Activated T-cell treated with anti-CD3 and anti-CD28 coated beads, Interleukin-2, amount 50 U/mL, for 24 hours (primary cell): ENCODE data around the gene ASPHD2.
A peak's percentile ranks its signal among the peaks of the same experiment; 100 is the strongest.

ENCODE experiments used
- DNase-seq: peaks from one replicate; pipeline ENCODE4 v3.0.0-alpha.2; 2020
- H3K27ac Mint-ChIP-seq: 2 replicates; pipeline ENCODE4 v1.8.0; 2020; ENCODE audit warnings: mild to moderate bottlenecking, mixed read lengths
- H3K27me3 Mint-ChIP-seq: 2 replicates; pipeline ENCODE4 v1.8.0; 2020; ENCODE audit warnings: mixed read lengths
- H3K36me3 Mint-ChIP-seq: 2 replicates; pipeline ENCODE4 v1.8.0; 2020; ENCODE audit warnings: low read depth, mixed read lengths
- H3K4me1 Mint-ChIP-seq: 2 replicates; pipeline ENCODE4 v1.8.0; 2020; ENCODE audit warnings: low read depth, mixed read lengths
- H3K4me3 Mint-ChIP-seq: 2 replicates; pipeline ENCODE4 v1.8.0; 2020; ENCODE audit warnings: mild to moderate bottlenecking, moderate library complexity, mixed read lengths
- H3K9me3 Mint-ChIP-seq: 2 replicates; pipeline ENCODE4 v1.8.0; 2020; ENCODE audit warnings: mixed read lengths

ASPHD2 gene, protein sequence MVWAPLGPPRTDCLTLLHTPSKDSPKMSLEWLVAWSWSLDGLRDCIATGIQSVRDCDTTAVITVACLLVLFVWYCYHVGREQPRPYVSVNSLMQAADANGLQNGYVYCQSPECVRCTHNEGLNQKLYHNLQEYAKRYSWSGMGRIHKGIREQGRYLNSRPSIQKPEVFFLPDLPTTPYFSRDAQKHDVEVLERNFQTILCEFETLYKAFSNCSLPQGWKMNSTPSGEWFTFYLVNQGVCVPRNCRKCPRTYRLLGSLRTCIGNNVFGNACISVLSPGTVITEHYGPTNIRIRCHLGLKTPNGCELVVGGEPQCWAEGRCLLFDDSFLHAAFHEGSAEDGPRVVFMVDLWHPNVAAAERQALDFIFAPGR

DNA sequence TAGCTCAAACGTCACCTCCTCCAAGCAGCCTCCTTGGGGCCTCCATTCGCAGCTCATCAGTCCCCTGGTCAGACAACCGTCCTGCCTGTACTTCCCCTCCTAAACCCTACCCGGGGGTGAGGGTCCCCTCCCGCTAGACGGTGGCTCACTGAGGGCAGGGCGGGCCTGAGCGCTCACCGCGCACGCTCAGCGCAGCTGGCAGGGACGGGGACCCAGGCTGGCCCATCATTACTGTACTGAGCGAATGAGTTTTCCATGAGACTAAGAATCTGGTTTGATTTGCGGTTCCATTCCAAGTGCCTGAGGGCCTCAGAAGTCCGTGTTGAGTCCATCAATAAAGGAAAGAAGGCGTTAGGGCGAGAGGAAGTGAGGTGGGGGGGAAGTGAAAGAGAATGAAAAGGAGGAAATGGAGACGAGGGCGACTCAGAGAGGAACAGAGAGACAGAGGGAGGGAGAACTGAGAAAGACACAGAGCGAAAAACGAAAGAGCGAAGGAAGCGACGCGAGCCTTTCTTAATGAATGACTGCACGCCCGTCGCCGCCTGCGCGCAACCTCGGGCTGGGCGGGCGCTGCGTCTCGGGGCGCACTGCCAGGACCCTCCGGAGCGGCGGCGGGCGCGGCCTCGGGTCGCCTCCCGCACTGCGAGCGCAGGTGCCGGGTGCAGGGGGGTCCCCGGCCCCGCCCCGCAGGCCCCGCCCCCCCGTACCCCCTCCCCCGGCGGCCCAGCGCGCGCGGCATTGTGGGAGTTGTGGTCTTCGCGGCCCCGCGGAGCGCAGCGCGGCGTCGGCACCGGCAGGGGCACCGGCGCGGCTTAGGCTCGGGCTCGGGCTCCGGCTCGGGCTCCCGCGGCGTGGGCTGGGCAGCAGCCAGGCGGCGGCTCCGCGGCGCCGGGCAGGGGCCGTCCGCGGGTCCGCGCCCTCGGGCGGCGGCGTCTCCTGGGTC is at the start of gene ASPHD2:
ASPHD2 (plus strand) TSS at position 746 of the 943 bp plus-strand sequence. CDS start 4,356 bp downstream, outside the sequence.
- DNase-seq, result peak; percentile 89
- peaks cover under 1% of the 10 kb centered on the region for H3K9me3 Mint-ChIP-seq
- peak within 1 kb of the TSS; percentile 99 for H3K27ac Mint-ChIP-seq
- H3K4me1 Mint-ChIP-seq, result peaks cover 49% of the 10 kb centered on the region
- H3K27me3 Mint-ChIP-seq, result peaks cover 5% of the 10 kb centered on the region
- H3K36me3 Mint-ChIP-seq, result peaks cover 20% of the 10 kb centered on the region
- H3K4me3 Mint-ChIP-seq, result peak within 1 kb of the TSS; percentile 91

DNA sequence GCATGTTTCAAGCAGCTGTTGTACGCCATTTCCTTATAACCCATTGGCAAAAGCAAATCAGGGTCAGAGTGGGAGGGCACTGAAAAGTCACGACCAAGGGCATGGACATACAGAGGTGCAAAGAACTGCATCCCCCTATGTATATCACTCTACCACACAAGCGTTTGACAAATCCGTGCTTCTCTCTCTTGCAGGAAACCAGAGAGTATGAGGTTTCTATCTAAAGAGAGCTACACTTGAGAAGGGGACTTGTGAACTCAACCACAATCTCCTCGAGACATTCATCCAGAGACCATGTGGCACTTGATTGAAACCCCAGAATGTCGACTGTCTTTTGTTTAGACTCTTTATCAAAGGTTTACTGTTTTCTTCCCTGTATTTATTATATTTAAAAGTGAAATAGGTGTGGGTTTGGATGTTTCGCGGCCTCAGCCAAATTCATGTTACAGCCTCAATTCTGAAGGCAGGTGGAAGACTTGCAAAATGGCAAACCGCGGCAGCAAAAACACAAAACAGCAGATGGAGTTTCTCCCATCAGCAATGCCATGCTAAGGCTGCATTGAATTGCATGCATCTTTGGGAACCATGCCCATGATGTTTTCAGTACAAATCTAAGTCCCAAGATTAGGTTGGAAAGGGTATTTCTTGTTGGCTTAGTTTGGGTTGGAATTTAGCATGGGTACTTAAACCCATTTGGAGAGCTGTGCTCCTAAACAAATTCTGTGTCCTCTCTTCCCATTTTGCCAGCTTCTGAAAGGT is 48.8 kb upstream of the ASPHD2 start:
- Mint-ChIP-seq H3K27me3 (peaks cover 73% of the 10 kb centered on the region), H3K36me3 (no peaks in the 10 kb centered on the region), H3K27ac (no peak overlapping the region), H3K4me3 (no peak overlapping the region), H3K4me1 (peaks cover 7% of the 10 kb centered on the region), H3K9me3 (no peaks in the 10 kb centered on the region)
- DNase-seq, result no peak

DNA sequence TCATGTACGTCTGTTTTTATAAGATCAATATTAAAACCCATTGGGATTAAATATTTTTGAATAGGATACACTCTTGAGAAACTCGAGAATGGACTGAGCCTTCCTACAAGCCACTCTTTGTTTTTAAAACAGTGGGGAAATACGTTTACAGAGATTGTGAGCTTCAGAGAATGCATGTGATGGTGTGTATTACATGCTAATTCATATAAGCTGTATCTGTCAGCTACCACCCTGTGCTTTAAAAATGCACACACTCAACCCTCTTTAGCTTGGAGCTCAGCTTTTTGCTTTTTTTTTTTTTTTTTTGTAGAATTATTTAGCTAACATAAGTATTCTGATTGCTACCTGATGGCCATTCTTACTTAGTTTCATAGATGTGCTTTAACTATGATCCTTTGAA is 46.3 kb upstream of the ASPHD2 start:
- H3K27ac Mint-ChIP-seq, result no peak overlapping the region
- peaks cover 68% of the 10 kb centered on the region for H3K27me3 Mint-ChIP-seq
- no peaks in the 10 kb centered on the region for H3K9me3 Mint-ChIP-seq

DNA sequence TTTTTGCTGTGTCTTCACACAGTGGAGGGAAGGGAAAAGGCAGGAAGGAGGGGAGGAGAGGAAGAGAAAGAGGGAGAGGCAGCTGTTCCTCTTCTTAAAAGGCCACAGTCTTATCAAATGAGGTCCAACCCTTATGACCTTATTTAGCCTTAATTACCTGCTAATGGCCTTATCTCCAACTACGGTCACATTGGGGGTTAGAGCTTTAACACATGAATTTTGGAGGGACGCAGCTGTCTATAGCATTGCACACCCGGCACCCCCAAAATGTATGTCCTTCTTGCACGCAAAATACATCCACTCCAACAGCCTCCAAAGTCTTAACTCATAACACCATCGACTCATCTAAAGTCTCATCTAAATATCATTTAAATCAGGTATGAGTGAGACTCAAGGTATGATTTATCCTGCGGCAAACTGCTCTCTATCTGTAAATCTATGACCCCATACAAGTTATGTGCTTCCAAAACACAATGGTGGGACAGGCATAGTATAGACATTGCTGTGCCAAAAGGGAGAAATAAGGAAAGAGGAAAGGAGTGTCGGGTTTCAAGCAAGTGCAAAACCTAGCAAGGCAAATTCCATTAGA is 45.0 kb upstream of the ASPHD2 start:
- Mint-ChIP-seq H3K27me3 (peaks cover 69% of the 10 kb centered on the region), H3K27ac (no peak overlapping the region)
- no peak for DNase-seq

More for the DNA sequence above, 46.3 kb upstream of the ASPHD2 start:
- Mint-ChIP-seq H3K36me3 (no peaks in the 10 kb centered on the region), H3K4me3 (no peak overlapping the region), H3K4me1 (no peaks in the 10 kb centered on the region)
- no peak for DNase-seq

DNA sequence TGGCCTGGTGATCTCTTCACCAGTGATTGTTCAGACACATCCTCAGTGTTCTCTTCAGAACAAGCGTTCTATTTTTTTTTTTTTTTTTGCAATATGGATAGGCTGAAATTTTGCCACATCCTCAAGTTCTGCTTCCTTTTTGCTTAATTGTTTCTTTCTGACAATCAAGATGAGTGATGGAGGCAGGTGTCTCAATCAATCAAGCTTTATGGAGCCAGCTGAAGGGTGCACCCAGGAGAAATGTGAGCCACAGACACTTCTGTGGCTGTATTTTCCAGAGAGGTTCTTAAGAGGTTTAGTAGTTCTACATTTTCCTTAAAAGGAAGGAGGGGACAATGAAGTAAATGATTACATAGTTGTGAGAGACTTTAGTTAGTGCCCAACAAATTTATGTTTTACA is 43.9 kb upstream of the ASPHD2 start:
- no peak overlapping the region for H3K4me3 Mint-ChIP-seq
- H3K4me1 Mint-ChIP-seq, result no peaks in the 10 kb centered on the region
- no peak overlapping the region for H3K27ac Mint-ChIP-seq
- H3K36me3 Mint-ChIP-seq, result no peaks in the 10 kb centered on the region
- no peaks in the 10 kb centered on the region for H3K9me3 Mint-ChIP-seq
- peaks cover 64% of the 10 kb centered on the region for H3K27me3 Mint-ChIP-seq
- DNase-seq, result no peak

More for the DNA sequence above, 45.0 kb upstream of the ASPHD2 start:
- H3K4me1 Mint-ChIP-seq, result no peaks in the 10 kb centered on the region
- H3K9me3 Mint-ChIP-seq, result no peaks in the 10 kb centered on the region
- H3K36me3 Mint-ChIP-seq, result no peaks in the 10 kb centered on the region
- H3K4me3 Mint-ChIP-seq, result no peak overlapping the region

DNA sequence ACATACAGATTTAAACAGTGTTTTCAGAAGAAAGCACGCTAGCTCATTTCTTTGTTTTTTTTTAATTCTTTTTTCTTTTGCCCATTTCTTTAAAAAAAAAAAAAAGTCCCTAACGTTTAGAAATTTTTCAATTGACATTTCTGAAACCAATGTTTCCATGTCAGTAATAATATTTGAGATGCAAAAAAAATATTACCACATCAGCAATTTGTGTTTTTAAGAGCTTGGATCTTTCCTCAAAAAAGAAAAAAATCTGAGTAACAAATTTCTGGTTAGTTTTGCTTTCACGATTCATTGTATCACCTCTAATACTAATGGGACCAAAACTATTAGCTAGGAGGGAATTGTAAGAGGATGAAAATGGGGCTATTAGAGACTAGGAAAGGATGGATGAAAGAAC is 39.9 kb upstream of the ASPHD2 start:
- Mint-ChIP-seq H3K36me3 (no peaks in the 10 kb centered on the region), H3K4me3 (no peak overlapping the region), H3K9me3 (no peaks in the 10 kb centered on the region), H3K4me1 (no peaks in the 10 kb centered on the region), H3K27me3 (peaks cover 42% of the 10 kb centered on the region), H3K27ac (no peak overlapping the region)
- DNase-seq, result no peak

DNA sequence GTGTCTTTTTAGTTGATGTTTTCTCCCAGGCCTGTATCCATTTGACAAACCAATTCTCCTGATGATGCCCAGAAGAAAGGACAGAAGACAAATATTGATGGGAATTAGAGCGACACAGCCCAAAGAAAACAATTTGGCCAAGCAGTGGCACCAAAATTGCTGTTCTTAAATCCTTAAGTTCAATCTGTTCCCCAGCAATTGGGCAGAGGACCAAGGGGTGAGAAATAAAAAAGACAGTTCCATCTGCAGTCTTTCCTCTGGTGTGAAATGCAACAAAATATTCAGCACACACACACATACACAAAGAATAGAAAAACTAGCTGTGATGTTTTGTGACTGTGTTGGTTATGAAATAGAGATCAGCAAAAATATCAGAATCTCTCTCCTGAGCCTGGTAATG is 38.0 kb upstream of the ASPHD2 start:
- Mint-ChIP-seq H3K27me3 (peaks cover 35% of the 10 kb centered on the region), H3K4me1 (no peaks in the 10 kb centered on the region), H3K27ac (no peak overlapping the region), H3K4me3 (no peak overlapping the region), H3K36me3 (no peaks in the 10 kb centered on the region), H3K9me3 (no peaks in the 10 kb centered on the region)
- DNase-seq, result no peak

DNA sequence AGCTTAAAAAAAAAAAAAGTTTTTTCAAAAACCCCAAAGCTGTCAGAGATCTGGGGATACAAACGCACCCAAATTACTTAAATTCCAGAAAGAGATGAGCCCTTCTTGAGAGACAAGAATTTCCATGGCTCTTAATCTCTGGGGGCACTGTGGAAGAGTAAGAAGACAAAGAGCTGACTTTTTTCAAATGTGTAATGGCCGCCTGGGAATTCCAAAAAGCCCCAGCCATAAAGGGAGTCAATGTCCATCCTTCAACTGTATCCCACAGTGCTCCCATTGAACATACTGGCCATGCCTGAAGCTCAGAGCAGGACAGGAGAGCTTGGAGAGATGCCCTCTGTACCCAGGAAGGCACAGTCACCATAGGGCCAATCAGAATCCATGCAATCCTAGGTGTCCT is 37.4 kb upstream of the ASPHD2 start:
- Mint-ChIP-seq H3K27ac (no peak overlapping the region), H3K4me3 (no peak overlapping the region), H3K36me3 (no peaks in the 10 kb centered on the region), H3K27me3 (peaks cover 33% of the 10 kb centered on the region), H3K4me1 (no peaks in the 10 kb centered on the region), H3K9me3 (no peaks in the 10 kb centered on the region)
- no peak for DNase-seq

DNA sequence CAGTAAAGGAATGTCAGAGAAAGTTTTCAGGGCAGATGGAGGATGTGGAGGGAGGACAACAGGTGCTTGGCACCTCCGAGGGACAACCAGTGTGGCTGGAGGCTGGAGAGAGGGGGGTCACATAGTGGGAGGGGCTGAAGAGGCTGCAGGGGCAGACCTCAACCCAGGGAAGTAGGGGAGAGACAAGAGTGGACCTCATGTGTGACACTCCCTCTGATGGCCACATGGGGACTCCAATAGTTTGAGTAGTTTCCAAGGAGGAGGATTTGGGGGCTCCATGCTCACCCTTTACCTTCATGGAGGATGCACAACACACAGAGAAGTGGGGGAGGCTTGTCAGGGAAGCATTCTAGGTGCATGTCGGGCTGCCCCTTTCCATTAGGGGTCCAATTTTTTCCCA is 35.1 kb upstream of the ASPHD2 start:
- H3K27ac Mint-ChIP-seq, result no peak overlapping the region
- no peaks in the 10 kb centered on the region for H3K36me3 Mint-ChIP-seq
- no peak for DNase-seq
- H3K4me3 Mint-ChIP-seq, result no peak overlapping the region
- H3K9me3 Mint-ChIP-seq, result no peaks in the 10 kb centered on the region
- peaks cover 2% of the 10 kb centered on the region for H3K4me1 Mint-ChIP-seq
- H3K27me3 Mint-ChIP-seq, result peaks cover 13% of the 10 kb centered on the region

DNA sequence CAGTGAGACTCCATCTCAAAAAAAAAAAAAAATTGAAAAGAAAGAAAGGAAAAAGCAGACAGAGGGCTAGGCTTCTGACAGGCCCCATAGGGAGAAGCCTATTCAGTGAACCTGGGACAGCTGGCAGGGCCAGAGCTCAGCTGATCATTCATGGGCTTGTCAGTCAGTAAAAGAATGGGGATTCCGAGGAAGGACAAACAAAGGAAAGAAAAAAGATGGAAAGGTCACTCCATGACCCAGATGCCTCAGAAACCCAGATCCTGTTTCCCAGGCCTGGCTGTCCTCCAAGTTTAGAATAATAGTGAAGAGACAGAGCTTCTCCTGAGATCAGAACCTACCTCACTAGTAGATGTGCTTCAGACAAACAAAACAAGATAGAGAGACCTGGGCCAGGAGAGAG is 34.3 kb upstream of the ASPHD2 start:
- Mint-ChIP-seq H3K9me3 (no peaks in the 10 kb centered on the region), H3K4me1 (peaks cover 2% of the 10 kb centered on the region), H3K27me3 (peaks cover 10% of the 10 kb centered on the region), H3K4me3 (no peak overlapping the region), H3K27ac (no peak overlapping the region), H3K36me3 (no peaks in the 10 kb centered on the region)
- DNase-seq, result no peak

DNA sequence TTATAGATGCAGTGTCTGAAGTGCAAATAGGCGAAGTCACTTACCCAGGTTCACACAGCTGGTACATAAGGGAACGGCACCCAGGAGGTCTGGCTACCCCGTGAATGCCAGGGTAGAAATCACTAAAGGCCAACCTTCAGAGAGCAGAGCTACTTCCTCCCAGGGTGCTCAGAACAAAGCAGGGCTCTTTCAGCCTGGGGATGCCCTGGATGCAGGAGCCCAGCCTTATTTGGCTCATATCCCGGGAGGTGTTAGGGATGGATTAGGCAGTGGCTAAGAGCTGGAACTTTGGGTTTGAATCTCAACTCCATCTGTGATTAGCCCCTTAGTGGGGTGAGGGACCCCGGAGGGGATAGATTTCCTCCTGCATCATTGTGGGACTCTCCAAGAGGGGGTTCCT is 33.1 kb upstream of the ASPHD2 start:
- DNase-seq, result no peak
- Mint-ChIP-seq H3K9me3 (no peaks in the 10 kb centered on the region), H3K4me1 (peaks cover 2% of the 10 kb centered on the region), H3K27me3 (peaks cover 4% of the 10 kb centered on the region), H3K36me3 (no peaks in the 10 kb centered on the region), H3K27ac (no peak overlapping the region), H3K4me3 (no peak overlapping the region)

DNA sequence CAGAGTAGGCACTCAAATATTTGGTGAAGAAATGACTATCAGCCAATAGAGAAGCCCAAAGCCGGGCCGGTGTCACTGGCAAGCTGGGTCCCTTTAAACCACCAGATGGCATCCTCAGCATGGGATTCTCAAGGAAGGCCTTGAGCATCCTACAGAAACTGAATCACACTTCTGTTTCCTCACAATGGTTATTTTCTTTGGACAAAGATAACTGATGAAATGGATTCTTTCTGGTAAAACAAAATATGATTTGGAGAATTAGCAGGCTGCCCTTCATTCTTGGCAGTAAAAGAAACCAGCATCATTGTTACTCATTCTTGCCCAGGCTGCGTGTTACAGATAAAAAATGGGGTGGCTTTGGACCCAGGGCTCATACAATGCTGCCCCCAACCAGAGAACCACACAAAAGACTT is 30.3 kb upstream of the ASPHD2 start:
- Mint-ChIP-seq H3K27ac (no peak overlapping the region), H3K27me3 (peaks cover 5% of the 10 kb centered on the region), H3K9me3 (no peaks in the 10 kb centered on the region), H3K4me1 (peaks cover 2% of the 10 kb centered on the region), H3K36me3 (no peaks in the 10 kb centered on the region), H3K4me3 (no peak overlapping the region)
- DNase-seq, result peak; percentile 58

DNA sequence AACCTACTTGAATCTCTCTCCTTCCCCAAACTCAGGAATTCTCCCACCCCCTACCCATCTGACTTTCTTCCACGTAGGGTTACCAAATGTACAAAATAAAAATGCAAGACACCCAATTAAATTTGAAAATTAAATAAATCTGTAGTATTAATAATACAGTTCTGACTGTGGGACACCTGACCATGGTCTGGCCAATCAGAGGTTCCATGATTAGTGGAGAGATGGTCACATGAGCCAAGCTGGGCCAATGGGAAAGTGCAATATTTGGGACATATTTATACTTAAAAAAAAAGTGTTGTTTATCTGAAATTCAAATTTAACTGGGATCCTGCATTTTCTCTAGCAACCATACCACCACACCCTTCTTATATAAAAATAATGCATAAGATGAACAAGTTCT is 29.8 kb upstream of the ASPHD2 start:
- DNase-seq, result no peak
- H3K36me3 Mint-ChIP-seq, result no peaks in the 10 kb centered on the region
- no peaks in the 10 kb centered on the region for H3K9me3 Mint-ChIP-seq
- no peak overlapping the region for H3K27ac Mint-ChIP-seq
- H3K4me1 Mint-ChIP-seq, result peaks cover 5% of the 10 kb centered on the region
- peaks cover 8% of the 10 kb centered on the region for H3K27me3 Mint-ChIP-seq
- H3K4me3 Mint-ChIP-seq, result no peak overlapping the region

DNA sequence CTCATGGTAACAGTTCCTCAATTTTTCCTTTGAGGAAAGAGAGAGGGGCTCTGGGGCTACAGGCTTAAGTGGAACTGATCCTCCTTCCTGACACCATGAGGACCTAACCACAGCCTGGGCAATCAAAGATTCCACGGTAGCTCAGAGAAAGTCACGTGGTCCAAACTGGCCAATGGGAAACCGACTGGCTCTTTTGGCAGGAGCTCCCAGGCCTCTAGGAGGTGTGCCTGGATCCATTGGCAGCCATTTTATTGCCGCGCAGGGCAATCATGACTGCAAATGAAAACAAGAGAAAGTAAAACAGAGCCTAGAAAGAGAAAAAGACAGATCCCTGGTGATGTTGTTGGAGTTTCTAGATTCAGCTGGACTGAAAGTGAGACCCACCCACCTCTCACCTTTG is 27.3 kb upstream of the ASPHD2 start:
- Mint-ChIP-seq H3K36me3 (no peaks in the 10 kb centered on the region), H3K27ac (no peak overlapping the region), H3K9me3 (no peaks in the 10 kb centered on the region), H3K27me3 (peaks cover 10% of the 10 kb centered on the region), H3K4me1 (peaks cover 11% of the 10 kb centered on the region), H3K4me3 (no peak overlapping the region)
- no peak for DNase-seq
